Measurements from ENCODE around the gene SEPTIN6. TPM values are rescaled to one million over a fixed set of nuclear protein-coding genes. Genes with fewer than 3 reads are reported as not detected.

SEPTIN6 gene
- total RNA-seq, 1 experiment from 2014 or later = 61.5 TPM

DNA sequence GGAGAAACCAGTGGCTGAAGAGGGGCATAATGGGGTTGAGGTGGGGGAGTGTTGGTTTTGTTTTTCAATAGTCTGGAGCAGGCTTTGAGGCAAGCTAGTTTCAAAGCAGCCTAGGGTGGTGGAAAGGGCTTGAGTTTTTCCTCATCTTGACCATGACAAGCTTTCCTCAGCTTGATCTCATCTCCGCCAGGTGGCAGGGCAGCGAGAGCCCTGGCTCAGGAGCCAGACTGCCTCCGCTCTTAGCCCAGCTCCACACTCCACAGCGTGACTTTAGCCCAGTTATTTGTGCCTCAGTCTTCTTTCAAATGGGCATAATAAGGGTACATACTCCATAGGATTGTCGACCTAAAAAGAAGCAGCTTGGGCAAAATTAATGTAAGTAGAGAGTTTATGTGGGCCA, 35.5 kb upstream of the SEPTIN6 start:
- intact Hi-C loops (cut with micrococcal nuclease; ENCODE audit: unreplicated experiment) = no loop called here
- Histone ChIP-seq H3K27me3 (replicated peaks; ENCODE audit: insufficient read depth, low read depth, low read length, poor library complexity) (no peaks in the 10 kb centered on the region), H3K4me1 (ENCODE audit: insufficient read depth, low read length, poor library complexity, severe bottlenecking) (no peaks in the 10 kb centered on the region), H3K9me3 (ENCODE audit: low read depth, low read length, poor library complexity, severe bottlenecking) (no peaks in the 10 kb centered on the region), H3K27ac (ENCODE audit: low read depth, low read length, poor library complexity, severe bottlenecking) (no peak overlapping the region), H3K36me3 (ENCODE audit: insufficient read depth, low read length, poor library complexity, severe bottlenecking) (no peaks in the 10 kb centered on the region), H3K4me3 (ENCODE audit: low read depth, low read length, poor library complexity, severe bottlenecking) (no peak overlapping the region)
- no peak for DNase-seq (ENCODE audit: low spot score)
- BruUV-seq (replicated peaks) = no TSS peak
- ChIA-PET CTCF (interaction anchor here (0.5 to 0.6 kb wide), 3 partner anchors 16 to 481 kb away, joined by 3 to 12 read pairs (median 6); no protein-coding TSS in a partner anchor), POLR2A (ENCODE audit: low non-redundant PET) (no interaction called here)
- no peak for TF ChIP-seq EZH2 (IDR thresholded peaks at IDR 0.05; ENCODE audit: borderline replicate concordance, low read depth, low read length, poor library complexity, severe bottlenecking)

GRCh38 chrX:119726900-119727555, 34.1 kb upstream of the SEPTIN6 start:
- no peaks in the 10 kb centered on the region for H3K9me3 ChIP-seq (ENCODE audit: low read depth, low read length, poor library complexity, severe bottlenecking)
- no TSS peak for BruUV-seq (replicated peaks)
- H3K4me1 ChIP-seq (ENCODE audit: insufficient read depth, low read length, poor library complexity, severe bottlenecking) = no peaks in the 10 kb centered on the region
- CTCF ChIA-PET = interaction anchor here (0.6 kb wide), 1 partner anchor 102 kb away, joined by 3 read pairs; no protein-coding TSS in a partner anchor
- DNase-seq (ENCODE audit: low spot score) = no peak
- POLR2A ChIA-PET (ENCODE audit: low non-redundant PET) = no interaction called here
- intact Hi-C loops (cut with micrococcal nuclease; ENCODE audit: unreplicated experiment) = no loop called here
- H3K27me3 ChIP-seq (replicated peaks; ENCODE audit: insufficient read depth, low read depth, low read length, poor library complexity) = no peaks in the 10 kb centered on the region
- H3K27ac ChIP-seq (ENCODE audit: low read depth, low read length, poor library complexity, severe bottlenecking) = no peak overlapping the region
- no peak for TF ChIP-seq EZH2 (IDR thresholded peaks at IDR 0.05; ENCODE audit: borderline replicate concordance, low read depth, low read length, poor library complexity, severe bottlenecking)
- TF ChIP-seq, protein P1, sequence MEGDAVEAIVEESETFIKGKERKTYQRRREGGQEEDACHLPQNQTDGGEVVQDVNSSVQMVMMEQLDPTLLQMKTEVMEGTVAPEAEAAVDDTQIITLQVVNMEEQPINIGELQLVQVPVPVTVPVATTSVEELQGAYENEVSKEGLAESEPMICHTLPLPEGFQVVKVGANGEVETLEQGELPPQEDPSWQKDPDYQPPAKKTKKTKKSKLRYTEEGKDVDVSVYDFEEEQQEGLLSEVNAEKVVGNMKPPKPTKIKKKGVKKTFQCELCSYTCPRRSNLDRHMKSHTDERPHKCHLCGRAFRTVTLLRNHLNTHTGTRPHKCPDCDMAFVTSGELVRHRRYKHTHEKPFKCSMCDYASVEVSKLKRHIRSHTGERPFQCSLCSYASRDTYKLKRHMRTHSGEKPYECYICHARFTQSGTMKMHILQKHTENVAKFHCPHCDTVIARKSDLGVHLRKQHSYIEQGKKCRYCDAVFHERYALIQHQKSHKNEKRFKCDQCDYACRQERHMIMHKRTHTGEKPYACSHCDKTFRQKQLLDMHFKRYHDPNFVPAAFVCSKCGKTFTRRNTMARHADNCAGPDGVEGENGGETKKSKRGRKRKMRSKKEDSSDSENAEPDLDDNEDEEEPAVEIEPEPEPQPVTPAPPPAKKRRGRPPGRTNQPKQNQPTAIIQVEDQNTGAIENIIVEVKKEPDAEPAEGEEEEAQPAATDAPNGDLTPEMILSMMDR (conservative IDR thresholded peaks at IDR 0.05; ENCODE audit: low read depth, low read length) = no peak
- H3K36me3 ChIP-seq (ENCODE audit: insufficient read depth, low read length, poor library complexity, severe bottlenecking) = no peaks in the 10 kb centered on the region
- H3K4me3 ChIP-seq (ENCODE audit: low read depth, low read length, poor library complexity, severe bottlenecking) = no peak overlapping the region

DNA sequence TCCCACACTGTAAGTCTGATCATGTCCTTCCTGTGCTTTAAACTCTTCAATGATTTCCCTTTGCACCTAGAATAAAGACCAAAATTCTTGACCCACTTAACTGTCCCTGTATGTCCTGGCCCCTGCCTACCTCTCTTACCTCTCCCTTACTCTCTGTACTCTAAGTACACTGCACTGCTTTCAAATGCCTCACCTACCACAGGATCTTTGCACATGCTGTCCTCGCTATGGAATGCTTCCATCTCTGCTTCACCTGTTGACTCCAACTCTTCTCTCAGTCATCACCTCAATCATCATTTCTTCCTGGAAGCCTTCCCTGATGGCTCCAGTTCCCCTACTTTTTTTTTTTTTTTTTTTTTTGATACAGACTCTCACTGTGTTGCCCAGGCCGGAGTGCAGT, 29.0 kb upstream of the SEPTIN6 start:
- Histone ChIP-seq H3K4me1 (ENCODE audit: insufficient read depth, low read length, poor library complexity, severe bottlenecking) (no peaks in the 10 kb centered on the region), H3K27ac (ENCODE audit: low read depth, low read length, poor library complexity, severe bottlenecking) (no peak overlapping the region), H3K9me3 (ENCODE audit: low read depth, low read length, poor library complexity, severe bottlenecking) (no peaks in the 10 kb centered on the region), H3K36me3 (ENCODE audit: insufficient read depth, low read length, poor library complexity, severe bottlenecking) (no peaks in the 10 kb centered on the region), H3K4me3 (ENCODE audit: low read depth, low read length, poor library complexity, severe bottlenecking) (no peak overlapping the region), H3K27me3 (replicated peaks; ENCODE audit: insufficient read depth, low read depth, low read length, poor library complexity) (no peaks in the 10 kb centered on the region)
- CTCF ChIA-PET = no interaction called here
- no peak for TF ChIP-seq EZH2 (IDR thresholded peaks at IDR 0.05; ENCODE audit: borderline replicate concordance, low read depth, low read length, poor library complexity, severe bottlenecking)
- TF ChIP-seq, protein P1 (conservative IDR thresholded peaks at IDR 0.05; ENCODE audit: low read depth, low read length) = no peak
- BruUV-seq (replicated peaks) = no TSS peak
- DNase-seq (ENCODE audit: low spot score) = no peak
- POLR2A ChIA-PET (ENCODE audit: low non-redundant PET) = interaction anchor here (0.6 kb wide), 1 partner anchor 59 kb away, joined by 3 read pairs; no protein-coding TSS in a partner anchor
- intact Hi-C loops (cut with micrococcal nuclease; ENCODE audit: unreplicated experiment) = no loop called here

DNA sequence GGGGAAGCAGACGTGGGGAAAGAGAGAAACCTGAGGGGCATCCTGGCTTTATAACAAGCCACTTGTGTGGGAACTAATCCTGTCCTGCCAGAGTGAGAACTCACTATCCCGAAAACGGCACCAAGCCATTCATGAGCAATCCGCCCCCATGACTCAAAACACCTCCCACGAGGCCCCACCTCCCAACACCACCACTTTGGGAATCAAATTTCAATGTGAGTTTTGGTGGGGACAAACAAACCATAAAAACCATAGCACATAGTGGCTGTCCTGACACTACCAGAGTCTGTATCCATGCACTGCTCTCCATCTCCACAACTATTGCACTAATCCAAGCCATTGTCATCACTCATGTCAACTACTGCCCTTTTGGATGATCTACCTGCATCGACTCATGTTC, 28.5 kb upstream of the SEPTIN6 start:
- ChIA-PET POLR2A (ENCODE audit: low non-redundant PET) (no interaction called here), CTCF (no interaction called here)
- TF ChIP-seq, protein P1 (conservative IDR thresholded peaks at IDR 0.05; ENCODE audit: low read depth, low read length) = no peak
- TF ChIP-seq EZH2 (IDR thresholded peaks at IDR 0.05; ENCODE audit: borderline replicate concordance, low read depth, low read length, poor library complexity, severe bottlenecking) = no peak
- H3K4me3 ChIP-seq (ENCODE audit: low read depth, low read length, poor library complexity, severe bottlenecking) = no peak overlapping the region
- H3K4me1 ChIP-seq (ENCODE audit: insufficient read depth, low read length, poor library complexity, severe bottlenecking) = no peaks in the 10 kb centered on the region
- no peak overlapping the region for H3K27ac ChIP-seq (ENCODE audit: low read depth, low read length, poor library complexity, severe bottlenecking)
- no peaks in the 10 kb centered on the region for H3K36me3 ChIP-seq (ENCODE audit: insufficient read depth, low read length, poor library complexity, severe bottlenecking)
- no peaks in the 10 kb centered on the region for H3K27me3 ChIP-seq (replicated peaks; ENCODE audit: insufficient read depth, low read depth, low read length, poor library complexity)
- H3K9me3 ChIP-seq (ENCODE audit: low read depth, low read length, poor library complexity, severe bottlenecking) = no peaks in the 10 kb centered on the region
- DNase-seq (ENCODE audit: low spot score) = no peak
- intact Hi-C loops (cut with micrococcal nuclease; ENCODE audit: unreplicated experiment) = no loop called here
- BruUV-seq (replicated peaks) = no TSS peak

All from A673 (cell line).